ENCODE measurements around the gene USP17L12. TPM values are rescaled to one million over a fixed set of nuclear protein-coding genes. Genes with fewer than 3 reads are reported as not detected.
"Not testable (repeated sequence)": the region's sequence is repeated elsewhere in the genome, so short reads cannot be mapped to it uniquely, and the experiment has no call there.

The USP17L12 gene, protein sequence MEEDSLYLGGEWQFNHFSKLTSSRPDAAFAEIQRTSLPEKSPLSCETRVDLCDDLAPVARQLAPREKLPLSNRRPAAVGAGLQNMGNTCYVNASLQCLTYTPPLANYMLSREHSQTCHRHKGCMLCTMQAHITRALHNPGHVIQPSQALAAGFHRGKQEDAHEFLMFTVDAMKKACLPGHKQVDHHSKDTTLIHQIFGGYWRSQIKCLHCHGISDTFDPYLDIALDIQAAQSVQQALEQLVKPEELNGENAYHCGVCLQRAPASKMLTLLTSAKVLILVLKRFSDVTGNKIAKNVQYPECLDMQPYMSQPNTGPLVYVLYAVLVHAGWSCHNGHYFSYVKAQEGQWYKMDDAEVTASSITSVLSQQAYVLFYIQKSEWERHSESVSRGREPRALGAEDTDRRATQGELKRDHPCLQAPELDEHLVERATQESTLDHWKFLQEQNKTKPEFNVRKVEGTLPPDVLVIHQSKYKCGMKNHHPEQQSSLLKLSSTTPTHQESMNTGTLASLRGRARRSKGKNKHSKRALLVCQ
- not detected for total RNA-seq
- long read RNA-seq: 0 reads

DNA sequence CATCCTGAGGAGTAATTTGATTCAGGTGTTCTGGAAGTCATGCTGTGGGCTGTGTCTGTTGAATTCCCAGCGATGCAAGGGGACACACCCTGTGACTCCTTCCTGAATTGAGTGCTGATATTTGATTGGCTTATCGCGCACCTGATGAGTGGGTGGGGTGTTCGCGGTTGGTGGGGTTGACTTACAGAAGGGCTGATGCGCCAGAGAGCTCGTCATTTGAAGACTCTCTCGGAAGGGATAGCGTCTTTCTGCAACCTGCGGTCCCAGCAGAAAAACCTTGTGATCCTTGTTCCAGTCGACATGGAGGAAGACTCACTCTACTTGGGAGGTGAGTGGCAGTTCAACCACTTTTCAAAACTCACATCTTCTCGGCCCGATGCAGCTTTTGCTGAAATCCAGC is at the start of gene USP17L12:
Gene USP17L12, plus strand, starts transcription at position 301 of the 400 bp plus-strand sequence. Its CDS starts 0 bp downstream, at position 301.
- ATAC-seq; intact Hi-C loops (cut with DNase I, micrococcal nuclease); DNase-seq: not testable (repeated sequence)

DNA sequence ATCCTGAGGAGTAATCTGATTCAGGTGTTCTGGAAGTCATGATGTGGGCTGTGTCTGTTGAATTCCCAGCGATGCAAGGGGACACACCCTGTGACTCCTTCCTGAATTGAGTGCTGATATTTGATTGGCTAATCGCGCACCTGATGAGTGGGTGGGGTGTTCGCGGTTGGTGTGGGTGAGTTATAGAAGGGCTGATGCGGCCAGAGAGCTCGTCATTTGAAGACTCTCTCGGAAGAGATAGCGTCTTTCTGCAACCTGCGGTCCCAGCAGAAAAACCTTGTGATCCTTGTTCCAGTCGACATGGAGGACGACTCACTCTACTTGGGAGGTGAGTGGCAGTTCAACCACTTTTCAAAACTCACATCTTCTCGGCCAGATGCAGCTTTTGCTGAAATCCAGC is 9.6 kb upstream of the USP17L12 start, which contains the start of gene USP17L10:
Gene USP17L10, plus strand, starts transcription at position 301 of the 400 bp plus-strand sequence. Its CDS starts 0 bp downstream, at position 301.
- ATAC-seq; intact Hi-C loops (cut with DNase I, micrococcal nuclease); DNase-seq: not testable (repeated sequence)

DNA sequence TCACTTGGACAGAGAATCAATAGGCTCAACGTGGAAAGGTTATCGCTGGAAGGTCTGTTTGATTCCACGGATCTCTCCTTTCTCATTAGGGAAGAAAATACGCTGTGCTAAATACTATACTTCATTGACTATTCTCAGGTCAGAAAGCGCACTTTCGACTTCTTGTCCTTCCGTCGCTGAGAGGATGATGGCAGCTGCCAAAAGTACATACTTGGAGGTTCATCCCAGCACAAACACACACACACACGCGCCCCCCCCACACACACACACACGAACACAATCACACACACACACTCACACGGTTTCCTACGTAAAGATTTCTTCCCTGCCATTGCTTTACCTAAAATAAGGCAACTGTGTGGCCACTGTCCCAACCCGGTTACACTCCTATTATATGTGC is 5.3 kb upstream of the USP17L12 start:
- intact Hi-C loops (cut with DNase I, micrococcal nuclease); ATAC-seq: not testable (repeated sequence)
- DNase-seq: peak; percentile 1 to 5

DNA sequence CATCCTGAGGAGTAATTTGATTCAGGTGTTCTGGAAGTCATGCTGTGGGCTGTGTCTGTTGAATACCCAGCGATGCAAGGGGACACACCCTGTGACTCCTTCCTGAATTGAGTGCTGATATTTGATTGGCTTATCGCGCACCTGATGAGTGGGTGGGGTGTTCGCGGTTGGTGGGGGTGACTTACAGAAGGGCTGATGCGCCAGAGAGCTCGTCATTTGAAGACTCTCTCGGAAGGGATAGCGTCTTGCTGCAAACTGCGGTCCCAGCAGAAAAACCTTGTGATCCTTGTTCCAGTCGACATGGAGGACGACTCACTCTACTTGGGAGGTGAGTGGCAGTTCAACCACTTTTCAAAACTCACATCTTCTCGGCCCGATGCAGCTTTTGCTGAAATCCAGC is 4.8 kb upstream of the USP17L12 start, which contains the start of gene USP17L11:
Gene USP17L11, plus strand, starts transcription at position 301 of the 400 bp plus-strand sequence. Its CDS starts 0 bp downstream, at position 301.
- DNase-seq; intact Hi-C loops (cut with DNase I, micrococcal nuclease); ATAC-seq: not testable (repeated sequence)

DNA sequence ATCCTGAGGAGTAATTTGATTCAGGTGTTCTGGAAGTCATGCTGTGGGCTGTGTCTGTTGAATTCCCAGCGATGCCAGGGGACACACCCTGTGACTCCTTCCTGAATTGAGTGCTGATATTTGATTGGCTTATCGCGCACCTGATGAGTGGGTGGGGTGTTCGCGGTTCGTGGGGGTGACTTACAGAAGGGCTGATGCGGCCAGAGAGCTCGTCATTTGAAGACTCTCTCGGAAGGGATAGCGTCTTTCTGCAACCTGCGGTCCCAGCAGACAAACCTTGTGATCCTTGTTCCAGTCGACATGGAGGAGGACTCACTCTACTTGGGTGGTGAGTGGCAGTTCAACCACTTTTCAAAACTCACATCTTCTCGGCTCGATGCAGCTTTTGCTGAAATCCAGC is 4.6 kb downstream of the USP17L12 start, which contains the start of gene USP17L13:
Gene USP17L13, plus strand, starts transcription at position 301 of the 400 bp plus-strand sequence. Its CDS starts 0 bp downstream, at position 301.
- intact Hi-C loops (cut with DNase I, micrococcal nuclease); DNase-seq; ATAC-seq: not testable (repeated sequence)

DNA sequence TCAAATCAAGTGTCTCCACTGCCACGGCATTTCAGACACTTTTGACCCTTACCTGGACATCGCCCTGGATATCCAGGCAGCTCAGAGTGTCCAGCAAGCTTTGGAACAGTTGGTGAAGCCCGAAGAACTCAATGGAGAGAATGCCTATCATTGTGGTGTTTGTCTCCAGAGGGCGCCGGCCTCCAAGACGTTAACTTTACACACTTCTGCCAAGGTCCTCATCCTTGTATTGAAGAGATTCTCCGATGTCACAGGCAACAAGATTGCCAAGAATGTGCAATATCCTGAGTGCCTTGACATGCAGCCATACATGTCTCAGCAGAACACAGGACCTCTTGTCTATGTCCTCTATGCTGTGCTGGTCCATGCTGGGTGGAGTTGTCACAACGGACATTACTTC is 10.3 kb downstream of the USP17L12 start:
- intact Hi-C loops (cut with DNase I, micrococcal nuclease); ATAC-seq; DNase-seq: not testable (repeated sequence)

DNA sequence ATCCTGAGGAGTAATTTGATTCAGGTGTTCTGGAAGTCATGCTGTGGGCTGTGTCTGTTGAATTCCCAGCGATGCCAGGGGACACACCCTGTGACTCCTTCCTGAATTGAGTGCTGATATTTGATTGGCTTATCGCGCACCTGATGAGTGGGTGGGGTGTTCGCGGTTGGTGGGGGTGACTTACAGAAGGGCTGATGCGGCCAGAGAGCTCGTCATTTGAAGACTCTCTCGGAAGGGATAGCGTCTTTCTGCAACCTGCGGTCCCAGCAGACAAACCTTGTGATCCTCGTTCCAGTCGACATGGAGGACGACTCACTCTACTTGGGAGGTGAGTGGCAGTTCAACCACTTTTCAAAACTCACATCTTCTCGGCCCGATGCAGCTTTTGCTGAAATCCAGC is 14.1 kb downstream of the USP17L12 start, which contains the start of gene USP17L15:
Gene USP17L15, plus strand, starts transcription at position 301 of the 400 bp plus-strand sequence. Its CDS starts 0 bp downstream, at position 301.
- DNase-seq; intact Hi-C loops (cut with DNase I, micrococcal nuclease); ATAC-seq: not testable (repeated sequence)

DNA sequence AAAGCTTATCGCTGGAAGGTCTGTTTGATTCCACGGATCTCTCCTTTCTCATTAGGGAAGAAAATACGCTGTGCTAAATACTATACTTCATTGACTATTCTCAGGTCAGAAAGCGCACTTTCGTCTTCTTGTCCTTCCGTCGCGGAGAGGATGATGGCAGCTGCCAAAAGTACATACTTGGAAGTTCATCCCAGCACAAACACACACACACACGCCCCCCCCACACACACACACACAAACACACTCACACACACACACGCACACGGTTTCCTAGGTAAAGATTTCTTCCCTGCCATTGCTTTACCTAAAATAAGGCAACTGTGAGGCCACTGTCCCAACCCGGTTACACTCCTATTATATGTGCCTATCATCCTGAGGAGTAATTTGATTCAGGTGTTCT is 18.5 kb downstream of the USP17L12 start:
- intact Hi-C loops (cut with DNase I, micrococcal nuclease); ATAC-seq: not testable (repeated sequence)
- peak; percentile 0 to 8 for DNase-seq

DNA sequence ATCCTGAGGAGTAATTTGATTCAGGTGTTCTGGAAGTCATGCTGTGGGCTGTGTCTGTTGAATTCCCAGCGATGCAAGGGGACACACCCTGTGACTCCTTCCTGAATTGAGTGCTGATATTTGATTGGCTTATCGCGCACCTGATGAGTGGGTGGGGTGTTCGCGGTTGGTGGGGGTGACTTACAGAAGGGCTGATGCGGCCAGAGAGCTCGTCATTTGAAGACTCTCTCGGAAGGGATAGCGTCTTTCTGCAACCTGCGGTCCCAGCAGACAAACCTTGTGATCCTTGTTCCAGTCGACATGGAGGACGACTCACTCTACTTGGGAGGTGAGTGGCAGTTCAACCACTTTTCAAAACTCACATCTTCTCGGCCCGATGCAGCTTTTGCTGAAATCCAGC is 23.6 kb downstream of the USP17L12 start, which contains the start of gene USP17L17:
Gene USP17L17, plus strand, starts transcription at position 301 of the 400 bp plus-strand sequence. Its CDS starts 0 bp downstream, at position 301.
- ATAC-seq; intact Hi-C loops (cut with DNase I, micrococcal nuclease); DNase-seq: not testable (repeated sequence)

DNA sequence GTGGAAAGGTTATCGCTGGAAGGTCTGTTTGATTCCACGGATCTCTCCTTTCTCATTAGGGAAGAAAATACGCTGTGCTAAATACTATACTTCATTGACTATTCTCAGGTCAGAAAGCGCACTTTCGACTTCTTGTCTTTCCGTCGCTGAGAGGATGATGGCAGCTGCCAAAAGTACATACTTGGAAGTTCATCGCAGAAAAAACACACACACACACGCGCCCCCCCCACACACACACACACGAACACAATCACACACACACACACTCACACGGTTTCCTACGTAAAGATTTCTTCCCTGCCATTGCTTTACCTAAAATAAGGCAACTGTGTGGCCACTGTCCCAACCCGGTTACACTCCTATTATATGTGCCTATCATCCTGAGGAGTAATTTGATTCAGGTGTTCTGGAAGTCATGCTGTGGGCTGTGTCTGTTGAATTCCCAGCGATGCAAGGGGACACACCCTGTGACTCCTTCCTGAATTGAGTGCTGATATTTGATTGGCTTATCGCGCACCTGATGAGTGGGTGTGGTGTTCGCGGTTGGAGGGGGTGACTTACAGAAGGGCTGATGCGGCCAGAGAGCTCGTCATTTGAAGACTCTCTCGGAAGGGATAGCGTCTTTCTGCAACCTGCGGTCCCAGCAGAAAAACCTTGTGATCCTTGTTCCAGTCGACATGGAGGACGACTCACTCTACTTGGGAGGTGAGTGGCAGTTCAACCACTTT is 28.2 kb downstream of the USP17L12 start, which contains the start of gene USP17L18:
Gene USP17L18, plus strand, starts transcription at position 678 of the 728 bp plus-strand sequence. Its CDS starts 0 bp downstream, at position 678.
- DNase-seq: peak in 1 of 2 donors; percentile 24
- intact Hi-C loops (cut with DNase I, micrococcal nuclease); ATAC-seq: not testable (repeated sequence)

DNA sequence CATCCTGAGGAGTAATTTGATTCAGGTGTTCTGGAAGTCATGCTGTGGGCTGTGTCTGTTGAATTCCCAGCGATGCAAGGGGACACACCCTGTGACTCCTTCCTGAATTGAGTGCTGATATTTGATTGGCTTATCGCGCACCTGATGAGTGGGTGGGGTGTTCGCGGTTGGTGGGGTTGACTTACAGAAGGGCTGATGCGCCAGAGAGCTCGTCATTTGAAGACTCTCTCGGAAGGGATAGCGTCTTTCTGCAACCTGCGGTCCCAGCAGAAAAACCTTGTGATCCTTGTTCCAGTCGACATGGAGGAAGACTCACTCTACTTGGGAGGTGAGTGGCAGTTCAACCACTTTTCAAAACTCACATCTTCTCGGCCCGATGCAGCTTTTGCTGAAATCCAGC is 33.1 kb downstream of the USP17L12 start, which contains the start of gene USP17L19:
Gene USP17L19, plus strand, starts transcription at position 301 of the 400 bp plus-strand sequence. Its CDS starts 0 bp downstream, at position 301.
- ATAC-seq; DNase-seq; intact Hi-C loops (cut with DNase I, micrococcal nuclease): not testable (repeated sequence)

DNA sequence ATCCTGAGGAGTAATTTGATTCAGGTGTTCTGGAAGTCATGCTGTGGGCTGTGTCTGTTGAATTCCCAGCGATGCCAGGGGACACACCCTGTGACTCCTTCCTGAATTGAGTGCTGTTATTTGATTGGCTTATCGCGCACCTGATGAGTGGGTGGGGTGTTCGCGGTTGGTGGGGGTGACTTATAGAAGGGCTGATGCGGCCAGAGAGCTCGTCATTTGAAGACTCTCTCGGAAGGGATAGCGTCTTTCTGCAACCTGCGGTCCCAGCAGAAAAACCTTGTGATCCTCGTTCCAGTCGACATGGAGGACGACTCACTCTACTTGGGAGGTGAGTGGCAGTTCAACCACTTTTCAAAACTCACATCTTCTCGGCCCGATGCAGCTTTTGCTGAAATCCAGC is 37.9 kb downstream of the USP17L12 start, which contains the start of gene USP17L20:
Gene USP17L20, plus strand, starts transcription at position 301 of the 400 bp plus-strand sequence. Its CDS starts 0 bp downstream, at position 301.
- ATAC-seq; DNase-seq; intact Hi-C loops (cut with DNase I, micrococcal nuclease): not testable (repeated sequence)

DNA sequence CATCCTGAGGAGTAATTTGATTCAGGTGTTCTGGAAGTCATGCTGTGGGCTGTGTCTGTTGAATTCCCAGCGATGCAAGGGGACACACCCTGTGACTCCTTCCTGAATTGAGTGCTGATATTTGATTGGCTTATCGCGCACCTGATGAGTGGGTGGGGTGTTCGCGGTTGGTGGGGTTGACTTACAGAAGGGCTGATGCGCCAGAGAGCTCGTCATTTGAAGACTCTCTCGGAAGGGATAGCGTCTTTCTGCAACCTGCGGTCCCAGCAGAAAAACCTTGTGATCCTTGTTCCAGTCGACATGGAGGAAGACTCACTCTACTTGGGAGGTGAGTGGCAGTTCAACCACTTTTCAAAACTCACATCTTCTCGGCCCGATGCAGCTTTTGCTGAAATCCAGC is 42.6 kb downstream of the USP17L12 start, which contains the start of gene USP17L21:
Gene USP17L21, plus strand, starts transcription at position 301 of the 400 bp plus-strand sequence. Its CDS starts 0 bp downstream, at position 301.
- ATAC-seq; intact Hi-C loops (cut with DNase I, micrococcal nuclease); DNase-seq: not testable (repeated sequence)

DNA sequence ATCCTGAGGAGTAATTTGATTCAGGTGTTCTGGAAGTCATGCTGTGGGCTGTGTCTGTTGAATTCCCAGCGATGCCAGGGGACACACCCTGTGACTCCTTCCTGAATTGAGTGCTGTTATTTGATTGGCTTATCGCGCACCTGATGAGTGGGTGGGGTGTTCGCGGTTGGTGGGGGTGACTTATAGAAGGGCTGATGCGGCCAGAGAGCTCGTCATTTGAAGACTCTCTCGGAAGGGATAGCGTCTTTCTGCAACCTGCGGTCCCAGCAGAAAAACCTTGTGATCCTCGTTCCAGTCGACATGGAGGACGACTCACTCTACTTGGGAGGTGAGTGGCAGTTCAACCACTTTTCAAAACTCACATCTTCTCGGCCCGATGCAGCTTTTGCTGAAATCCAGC is 47.4 kb downstream of the USP17L12 start, which contains the start of gene USP17L22:
Gene USP17L22, plus strand, starts transcription at position 301 of the 400 bp plus-strand sequence. Its CDS starts 0 bp downstream, at position 301.
- intact Hi-C loops (cut with DNase I, micrococcal nuclease); DNase-seq; ATAC-seq: not testable (repeated sequence)
